RPMI7951 (cell line): ENCODE measurements around the gene CPHXL2. TPM values are rescaled to one million over a fixed set of nuclear protein-coding genes. Genes with fewer than 3 reads are reported as not detected.
A peak's percentile ranks its signal among the peaks of the same experiment; 100 is the strongest.

Experiments used
- DNase-seq: peaks from one replicate; pipeline ENCODE4 v3.0.0-alpha.2; 2012; ENCODE audit warnings: low read depth
- total RNA-seq: library from RNA; depleted of rRNA; stranded (reverse); fragments of >200 nt; shearing (Covaris generic); gene quantifications from 2 replicates; pipeline ENCODE4 v1.2.3, GENCODE V29; 2014; rRNA removed

Gene CPHXL2
- not detected in 2 replicates for total RNA-seq

DNA sequence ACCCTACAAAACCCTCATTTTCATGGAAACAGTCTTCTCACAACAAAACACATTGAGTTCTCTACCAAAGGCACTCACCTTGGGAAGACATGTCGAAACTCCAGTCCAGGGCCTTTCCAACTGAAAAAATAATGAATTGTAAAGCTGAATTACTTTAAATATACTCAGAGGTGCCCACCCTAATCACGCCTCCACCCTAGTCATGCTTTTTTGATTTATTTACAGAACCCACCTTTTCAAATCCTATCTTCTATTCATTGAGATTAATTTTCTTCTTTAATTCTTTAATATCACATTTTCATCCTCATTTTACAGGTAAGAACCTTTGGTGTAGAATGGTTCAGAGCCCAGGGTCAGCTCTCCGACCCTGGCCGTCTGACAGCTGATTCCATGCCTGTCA is at the start of gene CPHXL2:
TSS of gene CPHXL2 (minus strand) at position 101 of the 400 bp plus-strand sequence. CDS start at position 91, 10 bp downstream.
- no peak for DNase-seq

DNA sequence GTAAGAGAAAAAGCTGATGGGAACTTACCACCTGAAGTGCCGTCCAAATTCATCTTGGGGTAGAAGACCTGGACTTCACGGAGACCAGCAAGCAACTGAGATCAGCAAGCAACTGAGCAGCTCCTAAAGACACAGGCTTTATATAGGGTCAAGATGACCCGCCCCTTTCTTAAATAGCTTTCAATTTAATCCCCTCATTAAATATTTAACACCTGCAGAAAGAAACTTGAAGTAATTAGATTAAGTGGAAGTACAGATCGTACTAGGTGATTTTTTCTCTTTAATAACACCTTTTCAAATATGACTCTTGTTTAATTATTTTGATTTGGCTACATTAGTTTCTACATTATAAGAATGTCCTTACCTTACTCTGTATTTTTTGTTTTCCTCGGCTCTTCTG is 49.6 kb upstream of the CPHXL2 start, which contains the start of gene CPHXL:
TSS of gene CPHXL (minus strand) at position 101 of the 400 bp plus-strand sequence. CDS start at position 53, 48 bp downstream.
- no peak for DNase-seq

DNA sequence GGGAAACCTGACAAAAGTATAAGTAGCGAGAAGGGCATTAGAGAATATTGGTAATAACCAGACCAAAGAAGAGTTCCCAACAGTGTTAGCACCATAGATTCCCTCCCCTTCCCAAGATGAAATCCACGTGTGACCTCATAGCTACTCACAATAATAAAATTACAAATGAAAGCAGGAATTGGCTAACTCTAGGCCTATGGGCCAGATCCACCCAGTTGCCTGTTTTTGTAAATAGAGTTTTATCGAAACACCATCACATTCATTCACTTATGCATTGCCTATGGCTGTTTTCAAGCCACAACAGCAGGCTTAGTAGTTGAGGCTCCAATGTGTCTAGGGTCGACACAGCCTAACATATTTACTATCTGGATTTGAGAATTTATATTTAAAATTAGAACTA is 41.6 kb upstream of the CPHXL2 start:
- no peak for DNase-seq

DNA sequence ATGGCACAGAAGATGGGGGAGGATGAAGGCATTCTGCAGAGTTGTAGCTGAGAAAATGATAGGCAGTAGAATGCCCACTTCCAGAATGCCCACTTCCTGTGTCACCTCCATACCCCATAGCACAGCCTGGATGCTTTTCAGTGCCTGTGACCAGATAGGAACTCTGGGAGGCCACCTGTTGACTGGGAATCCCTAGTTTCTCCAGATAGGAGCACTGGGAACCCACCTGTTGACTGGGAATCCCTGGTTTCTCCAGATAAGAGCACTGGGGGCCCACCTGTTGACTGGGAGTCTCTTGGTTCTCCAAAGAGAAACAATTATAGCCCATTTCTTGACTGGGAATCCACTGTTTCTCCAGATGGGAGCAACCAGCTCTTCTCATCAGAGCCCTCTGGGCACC is 37.9 kb upstream of the CPHXL2 start:
- no peak for DNase-seq

DNA sequence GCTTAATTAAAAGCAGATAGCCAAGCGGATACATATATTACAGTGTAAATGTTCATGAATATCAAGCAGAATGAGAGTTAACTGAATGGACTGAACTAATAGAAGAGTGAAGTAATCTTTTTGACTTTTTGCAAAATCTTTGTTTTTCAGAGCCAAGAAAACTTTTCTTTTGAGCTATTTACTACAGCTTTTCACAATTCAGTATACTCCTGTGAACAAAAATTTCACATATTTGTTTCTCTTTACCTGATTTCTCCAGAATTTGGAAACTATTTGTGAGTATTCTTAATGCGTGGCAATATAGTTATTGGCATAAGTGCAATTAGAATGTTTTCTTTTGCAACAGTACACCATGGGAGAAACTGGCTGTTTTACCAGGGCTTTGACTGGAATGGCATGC is 33.5 kb upstream of the CPHXL2 start:
- no peak for DNase-seq

DNA sequence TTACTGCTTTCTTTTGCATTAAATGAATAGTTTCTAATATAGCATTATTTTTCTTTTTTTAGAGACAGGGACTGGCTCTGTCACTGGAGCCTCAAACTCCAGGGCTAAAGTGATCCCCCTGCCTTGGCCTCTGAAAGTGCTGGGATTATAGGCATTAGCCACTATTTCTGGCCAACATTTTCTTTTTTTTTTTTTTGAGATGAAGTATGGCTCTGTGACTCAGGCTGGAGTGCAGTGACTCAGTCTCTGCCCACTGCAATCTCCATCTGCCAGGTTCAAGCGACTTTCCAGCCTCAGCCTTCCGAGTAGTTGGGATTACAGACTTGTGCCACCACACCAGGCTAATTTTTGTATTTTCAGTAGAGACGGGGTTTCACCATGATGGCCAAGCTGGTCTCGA is 26.5 kb upstream of the CPHXL2 start:
- peak; percentile 33 for DNase-seq

DNA sequence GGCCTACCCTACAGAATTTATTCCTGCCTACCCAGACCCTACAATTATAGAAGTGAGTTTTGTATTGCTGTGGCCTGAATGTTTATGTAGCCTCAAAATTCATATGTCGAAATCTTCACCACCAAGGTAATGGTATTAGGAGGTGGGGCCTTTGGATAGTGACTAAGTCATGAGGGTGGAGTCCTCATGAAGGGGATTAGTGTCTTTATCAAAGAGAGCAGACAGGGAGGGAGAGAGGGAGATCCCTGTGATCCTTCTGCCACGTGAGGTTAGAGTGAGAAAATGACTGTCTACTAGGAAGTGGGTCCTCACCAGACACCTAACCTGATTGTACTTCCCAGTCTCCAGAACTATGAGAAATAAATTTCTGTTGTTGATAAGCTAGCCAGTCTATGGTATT is 25.4 kb upstream of the CPHXL2 start:
- DNase-seq: no peak

DNA sequence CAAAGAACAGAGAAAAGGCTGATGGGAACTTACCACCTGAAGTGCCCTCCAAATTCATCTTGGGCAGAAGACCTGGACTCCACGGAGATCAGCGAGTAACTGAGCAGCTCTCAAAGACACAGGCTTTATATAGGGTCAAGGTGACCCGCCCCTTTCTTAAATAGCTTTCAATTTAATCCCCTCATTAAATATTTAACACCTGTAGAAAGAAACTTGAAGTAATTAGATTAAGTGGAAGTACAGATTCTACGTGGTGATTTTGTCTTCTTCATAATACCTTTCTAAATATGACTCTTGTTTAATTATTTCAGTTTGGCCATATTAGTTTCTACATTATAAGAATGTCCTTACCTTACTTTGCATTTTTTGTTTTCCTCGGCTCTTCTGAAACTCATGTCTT is 24.6 kb upstream of the CPHXL2 start, which contains the start of gene DUXB:
TSS of gene DUXB (minus strand) at position 101 of the 400 bp plus-strand sequence. CDS start at position 58, 43 bp downstream.
- no peak for DNase-seq

DNA sequence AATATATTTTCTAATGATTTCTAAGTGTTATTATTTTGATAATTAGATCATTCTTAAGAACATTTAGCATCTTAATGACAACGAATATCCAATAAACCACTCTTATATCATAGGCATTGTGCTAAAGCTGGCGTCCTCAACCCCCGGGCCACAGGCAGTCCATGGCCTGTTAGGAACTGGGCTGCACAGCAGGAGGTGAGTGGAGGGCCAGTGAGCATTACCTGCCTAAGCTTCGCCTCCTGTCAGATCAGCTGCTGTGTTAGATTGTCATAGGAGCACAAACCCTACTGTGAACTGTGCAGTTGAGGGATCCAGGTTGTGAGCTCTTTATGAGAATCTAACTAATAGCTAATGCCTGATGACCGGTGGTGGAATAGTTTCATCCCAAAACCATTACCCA is 20.8 kb upstream of the CPHXL2 start:
- no peak for DNase-seq

DNA sequence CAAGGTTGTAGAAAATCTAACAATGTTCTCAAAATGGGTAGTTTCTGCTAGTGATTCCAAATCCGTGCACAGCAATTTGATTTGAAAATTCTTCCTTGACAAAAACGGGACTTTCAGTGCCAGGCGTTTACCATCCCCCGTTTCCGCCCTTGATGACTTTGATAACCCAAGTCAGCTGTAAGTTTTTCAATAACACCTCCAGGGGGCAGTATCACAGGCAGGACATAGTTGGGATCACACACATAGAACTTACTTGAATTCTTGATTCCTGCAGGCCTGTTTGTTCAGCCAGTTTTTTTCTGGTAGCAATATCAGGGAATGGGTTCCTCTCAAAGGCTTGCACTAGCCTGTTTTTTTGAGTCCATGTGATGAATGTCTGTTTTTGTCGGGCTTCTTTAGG is 18.9 kb upstream of the CPHXL2 start:
- DNase-seq: peak; percentile 5

DNA sequence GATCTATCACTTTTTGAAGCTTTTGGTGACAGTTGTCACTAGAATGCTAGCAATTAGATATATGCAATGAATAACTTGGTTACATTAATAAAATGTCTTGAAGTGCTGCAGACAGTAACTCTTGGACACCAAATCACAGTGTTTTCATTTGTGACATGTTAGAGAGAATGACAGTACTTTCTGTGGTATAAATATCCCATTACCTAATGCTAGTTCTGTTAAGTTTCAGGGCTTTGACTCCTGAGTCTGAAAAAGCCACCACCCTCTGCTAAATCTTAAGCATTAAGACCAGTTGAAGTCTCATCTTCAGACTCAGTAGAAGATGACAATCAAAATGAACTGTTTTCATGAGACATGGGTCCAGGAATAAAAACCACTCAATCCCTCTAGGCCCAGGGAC is 10.6 kb upstream of the CPHXL2 start:
- no peak for DNase-seq

DNA sequence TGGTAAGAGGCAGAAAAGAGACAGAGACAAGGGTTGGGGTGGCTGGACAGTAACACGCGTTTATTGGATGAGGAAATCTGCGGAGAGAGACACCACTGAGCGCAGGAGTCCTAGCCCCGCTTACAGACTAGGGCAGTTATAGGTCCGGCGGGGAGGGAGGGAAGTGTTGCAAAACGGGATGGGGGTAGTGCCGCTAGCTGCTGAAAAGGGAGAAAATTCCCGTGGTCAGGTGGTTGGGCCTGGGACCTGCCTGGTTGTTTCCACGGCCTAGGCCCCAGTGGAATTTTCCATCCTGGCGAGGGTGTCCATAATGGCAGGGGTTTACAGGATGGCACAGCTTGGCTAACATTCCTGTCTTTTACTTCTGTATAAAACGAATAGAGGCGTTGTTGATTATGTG is 5.5 kb upstream of the CPHXL2 start:
- no peak for DNase-seq

DNA sequence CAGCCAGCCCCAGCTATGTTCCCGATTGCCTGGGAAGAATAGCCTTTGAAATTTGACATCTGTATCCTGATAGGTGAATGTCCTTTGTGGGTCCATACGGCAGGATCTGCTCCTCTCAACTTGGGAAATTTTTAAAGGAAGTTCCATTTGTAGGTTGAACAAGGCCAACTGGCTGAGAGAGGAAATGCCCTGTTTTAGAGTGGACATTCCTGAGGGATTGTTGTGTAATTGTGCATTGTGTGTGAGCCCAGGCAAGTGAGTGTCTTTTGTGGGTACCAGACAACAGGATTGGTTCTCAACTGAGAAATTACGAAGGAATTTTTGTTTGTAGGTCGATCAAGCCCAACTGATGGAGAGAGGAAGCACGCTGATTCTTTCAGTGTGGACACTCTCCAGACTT is 2.6 kb upstream of the CPHXL2 start:
- DNase-seq: no peak

DNA sequence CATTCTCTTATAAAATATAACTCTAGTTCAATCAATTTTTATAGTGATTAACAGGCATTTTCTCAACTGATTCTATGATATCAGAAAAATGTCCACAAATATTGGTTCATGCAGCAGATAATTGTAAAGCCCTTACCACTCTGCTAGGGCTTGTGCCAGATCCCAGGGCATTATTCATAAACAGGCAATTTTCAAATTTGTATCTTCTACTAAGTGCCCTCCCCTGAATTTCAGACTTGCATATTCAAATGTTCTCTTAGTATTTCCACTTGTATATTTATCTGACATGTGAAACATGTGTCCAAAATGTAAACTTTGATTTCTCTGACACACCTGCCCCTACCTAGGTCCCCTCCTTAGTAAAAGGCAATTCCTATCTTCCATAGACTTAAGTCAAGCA is 9.3 kb downstream of the CPHXL2 start:
- no peak for DNase-seq

DNA sequence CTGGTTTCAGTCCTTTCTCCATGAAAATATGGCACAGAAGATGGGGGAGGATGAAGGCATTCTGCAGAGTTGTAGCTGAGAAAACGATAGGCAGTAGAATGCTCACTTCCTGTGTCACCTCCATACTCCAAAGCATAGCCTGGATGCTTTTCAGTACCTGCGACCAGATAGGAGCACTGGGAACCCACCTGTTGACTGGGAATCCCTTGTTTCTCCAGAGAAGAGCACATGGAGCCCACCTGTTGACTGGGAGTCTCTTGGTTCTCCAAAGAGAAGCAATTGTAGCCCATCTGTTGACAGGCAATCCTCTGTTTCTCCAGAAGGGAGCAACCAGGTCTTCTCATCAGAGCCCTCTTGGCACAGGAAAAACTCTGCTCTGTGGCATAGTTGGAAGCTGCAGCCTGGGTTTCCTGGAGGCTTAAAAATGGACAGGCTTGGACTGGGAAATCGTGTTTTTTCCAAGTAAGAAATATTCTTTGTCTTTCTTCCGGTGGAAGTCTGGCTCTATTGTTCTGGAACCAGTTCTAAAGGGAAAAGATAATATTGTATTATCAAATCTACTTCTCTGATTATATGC is 16.0 kb downstream of the CPHXL2 start:
- no peak for DNase-seq

DNA sequence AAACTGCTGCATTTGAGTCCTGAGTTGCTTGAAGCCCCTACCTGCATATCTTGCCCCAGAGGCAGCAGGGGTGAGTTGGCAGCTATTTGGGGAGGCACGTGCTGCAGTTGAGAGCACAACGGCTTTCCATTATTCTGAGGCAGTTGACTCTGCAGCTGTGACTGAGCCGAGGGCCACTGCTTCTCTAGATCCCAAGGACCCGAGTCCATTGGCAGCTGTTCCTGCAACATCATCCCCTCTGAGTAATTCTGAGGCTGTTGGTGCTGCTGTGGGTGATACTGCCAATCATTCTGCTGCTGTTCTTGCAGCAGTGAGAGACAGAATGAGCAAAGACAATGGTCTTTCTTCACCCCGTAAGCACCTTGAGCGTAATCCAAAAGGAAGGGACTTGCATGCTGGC is 16.5 kb downstream of the CPHXL2 start:
- no peak for DNase-seq

DNA sequence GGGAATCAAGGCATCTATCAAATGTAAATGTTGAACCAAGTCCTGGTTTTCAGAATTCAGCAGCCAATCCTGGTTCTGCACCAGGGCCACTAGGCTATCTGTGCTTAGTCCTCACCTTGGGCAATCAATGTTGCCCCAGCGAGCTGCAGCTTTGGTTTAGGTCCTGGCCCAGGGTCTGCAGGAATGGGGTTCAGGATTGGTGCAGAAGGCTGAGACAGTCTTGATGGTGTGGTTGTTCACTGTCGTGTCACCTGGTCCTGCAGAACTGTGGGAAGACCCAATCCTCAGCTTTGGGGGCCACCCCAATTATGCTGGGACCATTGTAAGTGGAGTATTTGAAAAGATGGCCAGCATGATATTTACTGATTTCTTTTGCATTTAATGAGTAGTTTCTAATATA is 18.6 kb downstream of the CPHXL2 start:
- no peak for DNase-seq

DNA sequence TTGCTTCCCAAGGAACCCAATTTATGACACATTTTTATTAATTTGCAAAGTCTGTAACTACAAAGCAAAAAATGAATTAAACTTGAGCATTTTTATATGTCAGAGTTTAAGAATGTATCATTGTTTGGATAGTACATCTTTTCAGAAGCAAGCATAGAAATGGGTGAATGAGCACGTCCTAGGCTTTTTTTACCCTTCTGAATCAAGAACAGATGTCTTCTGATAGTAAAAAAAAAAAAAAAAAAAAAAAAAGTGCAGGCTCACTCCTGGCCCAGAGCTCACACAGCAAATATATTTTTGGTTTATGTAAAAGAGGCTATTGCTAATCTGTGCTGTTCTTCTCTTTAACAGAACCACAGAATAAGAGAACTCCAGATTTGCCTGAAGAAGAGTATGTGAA is 22.9 kb downstream of the CPHXL2 start:
- no peak for DNase-seq

DNA sequence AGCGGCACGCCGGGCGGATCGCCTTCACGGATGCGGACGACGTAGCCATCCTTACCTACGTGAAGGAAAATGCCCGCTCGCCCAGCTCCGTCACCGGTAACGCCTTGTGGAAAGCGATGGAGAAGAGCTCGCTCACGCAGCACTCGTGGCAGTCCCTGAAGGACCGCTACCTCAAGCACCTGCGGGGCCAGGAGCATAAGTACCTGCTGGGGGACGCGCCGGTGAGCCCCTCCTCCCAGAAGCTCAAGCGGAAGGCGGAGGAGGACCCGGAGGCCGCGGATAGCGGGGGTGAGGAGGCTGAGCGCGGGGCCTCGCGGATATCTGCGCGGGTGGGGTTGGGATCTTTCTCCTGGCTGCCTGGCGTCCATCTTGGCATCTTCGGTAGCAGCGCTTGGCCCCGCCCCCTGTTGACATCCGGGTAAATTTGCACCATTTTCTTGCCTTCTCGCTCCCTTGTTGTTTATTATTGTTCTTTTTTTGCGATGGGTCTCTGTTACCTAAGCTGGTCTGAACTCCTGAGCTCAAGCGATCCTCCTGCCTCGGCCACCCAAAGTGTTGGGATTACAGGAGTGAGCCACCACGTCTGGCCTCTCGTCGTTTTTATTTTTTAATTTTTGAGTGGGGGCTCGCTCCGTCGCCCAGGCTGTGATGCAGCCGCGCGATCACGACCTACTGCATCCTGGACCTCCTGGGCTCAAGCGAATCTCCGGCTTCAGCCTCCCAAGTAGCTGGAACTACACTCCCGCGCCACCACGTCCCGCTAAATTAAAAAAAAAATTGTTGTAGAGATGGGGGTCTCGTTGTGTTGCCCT is 28.3 kb downstream of the CPHXL2 start:
- DNase-seq: peak; percentile 64

DNA sequence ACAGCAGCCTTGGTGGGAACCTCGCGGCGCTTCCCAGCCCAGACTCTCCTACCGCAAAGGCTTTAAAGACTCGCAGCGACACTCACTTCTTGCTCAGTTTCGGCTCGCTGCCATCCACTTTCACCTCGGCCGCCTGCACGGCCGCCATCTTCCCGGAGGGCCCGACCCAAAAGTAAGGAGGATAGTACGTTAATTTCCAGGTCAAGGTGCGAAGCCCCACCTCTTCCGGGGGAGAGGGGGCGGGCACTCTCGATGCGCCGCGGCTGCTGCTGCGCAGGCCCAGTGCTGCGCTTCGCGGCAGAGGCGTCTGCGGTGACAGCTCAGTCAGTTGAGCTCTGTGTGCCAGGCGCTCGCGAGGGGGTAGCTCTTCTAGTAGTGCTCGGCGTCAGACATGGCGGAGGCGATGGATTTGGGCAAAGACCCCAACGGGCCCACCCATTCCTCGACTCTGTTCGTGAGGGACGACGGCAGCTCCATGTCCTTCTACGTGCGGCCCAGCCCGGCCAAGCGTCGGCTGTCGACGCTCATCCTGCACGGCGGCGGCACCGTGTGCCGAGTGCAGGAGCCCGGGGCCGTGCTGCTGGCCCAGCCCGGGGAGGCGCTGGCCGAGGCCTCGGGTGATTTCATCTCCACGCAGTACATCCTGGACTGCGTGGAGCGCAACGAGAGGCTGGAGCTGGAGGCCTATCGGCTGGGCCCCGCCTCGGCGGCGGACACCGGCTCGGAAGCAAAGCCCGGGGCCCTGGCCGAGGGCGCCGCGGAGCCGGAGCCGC is 29.1 kb downstream of the CPHXL2 start, which contains the start of the genes KARS1 and TERF2IP:
TSS of gene KARS1 (minus strand) at position 174 of the 773 bp plus-strand sequence. CDS start at position 148, 26 bp downstream.
TSS of gene TERF2IP (plus strand) at position 282 of the 773 bp plus-strand sequence. CDS start at position 392, 110 bp downstream.
- peak; percentile 91 for DNase-seq

DNA sequence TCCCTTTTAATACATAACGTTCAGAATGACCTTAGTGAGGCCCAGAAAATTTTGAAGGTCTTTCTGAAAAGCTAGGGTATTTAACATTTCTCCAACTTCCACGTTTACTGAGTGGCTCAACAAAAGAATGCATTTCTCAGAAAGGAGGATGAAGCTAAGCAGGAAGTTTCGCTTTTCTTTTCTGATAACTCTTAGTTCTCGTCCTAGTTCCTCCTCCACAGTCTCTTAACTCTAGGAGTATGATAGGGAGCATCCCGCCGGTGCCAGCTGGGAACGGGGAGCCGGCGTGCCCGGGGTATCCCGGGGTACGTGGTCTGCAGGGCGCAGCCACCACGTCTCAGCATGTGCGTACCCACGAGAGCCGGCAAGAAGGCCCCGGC is 29.7 kb downstream of the CPHXL2 start:
- no peak for DNase-seq
